Measurements from ENCODE around the gene GCNT1. TPM values are rescaled to one million over a fixed set of nuclear protein-coding genes. Genes with fewer than 3 reads are reported as not detected.

GCNT1 gene
- total RNA-seq: 10 to 100 TPM; 36.5 to 59.9 TPM

GRCh38 chr9:76458903-76459693 is at the start of gene GCNT1:
Gene GCNT1, plus strand, starts transcription at chr9:76459182. Its CDS starts 43,200 bp downstream, at chr9:76502382.
- TF ChIP-seq CTCF (IDR thresholded peaks at IDR 0.05): peak; percentile 41
- DNase-seq: peak; percentile 98
- H3K4me1 ChIP-seq: no peaks in the 10 kb centered on the region
- H3K9me3 ChIP-seq: no peaks in the 10 kb centered on the region
- no peaks in the 10 kb centered on the region for H3K36me3 ChIP-seq
- H3K27me3 ChIP-seq: no peaks in the 10 kb centered on the region
- H3K9ac ChIP-seq (ENCODE audit: low read depth in 2 of 2, low read length in 2 of 2): peak within 1 kb of the TSS; percentile 76 to 97
- intact Hi-C loops (cut with DNase I): no loop called here
- H3K27ac ChIP-seq: peak within 1 kb of the TSS; percentile 72
- H3K4me3 ChIP-seq: peak within 1 kb of the TSS; percentile 66

GRCh38 chr9:76412638-76413037 is 46.3 kb upstream of the GCNT1 start:
- Histone ChIP-seq H3K27me3 (no peaks in the 10 kb centered on the region), H3K4me1 (no peaks in the 10 kb centered on the region), H3K36me3 (no peaks in the 10 kb centered on the region), H3K27ac (no peak overlapping the region), H3K9me3 (no peaks in the 10 kb centered on the region), H3K4me3 (no peak overlapping the region), H3K9ac (ENCODE audit: low read depth in 2 of 2, low read length in 2 of 2) (no peak overlapping the region)
- DNase-seq: no peak
- no peak for TF ChIP-seq CTCF (IDR thresholded peaks at IDR 0.05)
- intact Hi-C loops (cut with DNase I): no loop called here

GRCh38 chr9:76413658-76414057 is 45.3 kb upstream of the GCNT1 start:
- intact Hi-C loops (cut with DNase I): no loop called here
- TF ChIP-seq CTCF (IDR thresholded peaks at IDR 0.05): no peak
- DNase-seq: no peak
- Histone ChIP-seq H3K27ac (no peak overlapping the region), H3K4me1 (no peaks in the 10 kb centered on the region), H3K4me3 (no peak overlapping the region), H3K27me3 (no peaks in the 10 kb centered on the region), H3K36me3 (no peaks in the 10 kb centered on the region), H3K9me3 (no peaks in the 10 kb centered on the region), H3K9ac (ENCODE audit: low read depth in 2 of 2, low read length in 2 of 2) (no peak overlapping the region)

- H3K4me3 ChIP-seq: no peak overlapping the region
- H3K4me1 ChIP-seq: no peaks in the 10 kb centered on the region
- no peaks in the 10 kb centered on the region for H3K9me3 ChIP-seq
- H3K9ac ChIP-seq (ENCODE audit: low read depth in 2 of 2, low read length in 2 of 2): no peak overlapping the region
- no peak for DNase-seq
- intact Hi-C loops (cut with DNase I): no loop called here
- no peaks in the 10 kb centered on the region for H3K36me3 ChIP-seq
- H3K27me3 ChIP-seq: no peaks in the 10 kb centered on the region
- H3K27ac ChIP-seq: no peak overlapping the region
- no peak for TF ChIP-seq CTCF (IDR thresholded peaks at IDR 0.05)
Measured at GRCh38 chr9:76414661-76415060, 44.3 kb upstream of the GCNT1 start.

GRCh38 chr9:76415154-76415553 is 43.8 kb upstream of the GCNT1 start:
- no peaks in the 10 kb centered on the region for H3K9me3 ChIP-seq
- no peaks in the 10 kb centered on the region for H3K36me3 ChIP-seq
- no peak for TF ChIP-seq CTCF (IDR thresholded peaks at IDR 0.05)
- H3K27me3 ChIP-seq: no peaks in the 10 kb centered on the region
- H3K4me3 ChIP-seq: no peak overlapping the region
- DNase-seq: no peak
- no peak overlapping the region for H3K9ac ChIP-seq (ENCODE audit: low read depth in 2 of 2, low read length in 2 of 2)
- no peak overlapping the region for H3K27ac ChIP-seq
- no peaks in the 10 kb centered on the region for H3K4me1 ChIP-seq
- intact Hi-C loops (cut with DNase I): no loop called here
